Loucy (cell line): ENCODE results near the gene PABPC1L2A.
"Not testable (repeated sequence)": the region's sequence is repeated elsewhere in the genome, so short reads cannot be mapped to it uniquely, and the experiment has no call there.

Source experiments
- H2AFZ ChIP-seq: fragments of 200-600 bp; sonication (generic); 2 replicates; pipeline ENCODE4 v1.6.0; 2016; ENCODE audit warnings: antibody characterized with exemption, mild to moderate bottlenecking, low read length, moderate library complexity
- H3F3A ChIP-seq: fragments of 200-600 bp; 2 replicates; pipeline ENCODE4 v1.6.0; 2016; ENCODE audit warnings: antibody characterized with exemption, low read depth, mild to moderate bottlenecking
- H3K27me3 ChIP-seq: fragments of 200-600 bp; sonication (generic); 2 replicates; pipeline ENCODE4 v1.6.1; 2014; ENCODE audit warnings: low read length, mild to moderate bottlenecking; ENCODE audit not compliant: insufficient read depth, poor library complexity, severe bottlenecking
- H3K36me3 ChIP-seq: fragments of 200-600 bp; sonication (generic); 2 replicates; pipeline ENCODE4 v1.6.1; 2016; ENCODE audit warnings: low read length; ENCODE audit not compliant: insufficient read depth
- H3K4me1 ChIP-seq: fragments of 200-600 bp; sonication (generic); 2 replicates; pipeline ENCODE4 v1.5.1; 2014; ENCODE audit warnings: low read length, mild to moderate bottlenecking; ENCODE audit not compliant: insufficient read depth, poor library complexity, severe bottlenecking
- H3K4me2 ChIP-seq: fragments of 200-600 bp; sonication (generic); 2 replicates; pipeline ENCODE4 v1.6.0; 2014; ENCODE audit warnings: antibody characterized with exemption, low read length, low read depth, mild to moderate bottlenecking; ENCODE audit not compliant: poor library complexity, severe bottlenecking
- H3K4me3 ChIP-seq: fragments of 200-600 bp; sonication (generic); 2 replicates; pipeline ENCODE4 v1.5.1; 2014; ENCODE audit warnings: low read length, mild to moderate bottlenecking, mixed read lengths; ENCODE audit not compliant: poor library complexity, severe bottlenecking
- H3K79me2 ChIP-seq: fragments of 200-600 bp; sonication (generic); 2 replicates; pipeline ENCODE4 v1.6.1; 2014; ENCODE audit warnings: low read length; ENCODE audit not compliant: insufficient read depth
- H3K9ac ChIP-seq: fragments of 200-600 bp; sonication (generic); 2 replicates; pipeline ENCODE4 v1.6.0; 2014; ENCODE audit warnings: mild to moderate bottlenecking, low read depth, low read length, moderate library complexity; ENCODE audit not compliant: poor library complexity, severe bottlenecking
- H3K9me2 ChIP-seq: fragments of 200-600 bp; sonication (generic); replicated peaks from 2 replicates; pipeline ENCODE4 v1.6.1; 2016; ENCODE audit warnings: low read depth, low read length, mixed read lengths
- H3K9me3 ChIP-seq: fragments of 200-600 bp; sonication (generic); 2 replicates; pipeline ENCODE4 v1.6.1; 2014; ENCODE audit warnings: mild to moderate bottlenecking, antibody characterized with exemption, low read length, low read depth; ENCODE audit not compliant: insufficient read depth
- H4K20me1 ChIP-seq: fragments of 200-600 bp; sonication (generic); 2 replicates; pipeline ENCODE4 v1.6.0; 2014; ENCODE audit warnings: antibody characterized with exemption, low read length, mild to moderate bottlenecking; ENCODE audit not compliant: insufficient read depth, poor library complexity, severe bottlenecking
- CTCF ChIP-seq: fragments of 200-600 bp; sonication (generic); conservative IDR thresholded peaks from 2 replicates; pipeline ENCODE4 v1.5.1; 2014; ENCODE audit warnings: mild to moderate bottlenecking, antibody characterized with exemption, low read length
- EZH2phosphoT487 ChIP-seq: fragments of 200-600 bp; IDR thresholded peaks from 2 replicates; pipeline ENCODE4 v1.6.1; 2018; ENCODE audit warnings: antibody characterized with exemption, mild to moderate bottlenecking, moderate library complexity, borderline replicate concordance

The PABPC1L2A gene

GRCh38 chrX:73069365-73070035 lies 9.8 kb downstream of the PABPC1L2A start:
- Histone ChIP-seq H3K36me3 (no peaks in the 10 kb centered on the region), H3K9ac (no peak overlapping the region), H3K4me3 (no peak overlapping the region), H4K20me1 (no peaks in the 10 kb centered on the region), H2AFZ (no peak overlapping the region), H3K79me2 (no peaks in the 10 kb centered on the region), H3K4me1 (no peaks in the 10 kb centered on the region), H3K9me3 (no peaks in the 10 kb centered on the region), H3K4me2 (no peak overlapping the region), H3K9me2 (no peaks in the 10 kb centered on the region), H3K27me3 (no peaks in the 10 kb centered on the region), H3F3A (no peaks in the 10 kb centered on the region)
- TF ChIP-seq CTCF = no peak
- TF ChIP-seq EZH2phosphoT487 = no peak

- no peak overlapping the region for H3K4me2 ChIP-seq
- no peaks in the 10 kb centered on the region for H3K36me3 ChIP-seq
- H3K4me1 ChIP-seq = no peaks in the 10 kb centered on the region
- H3K4me3 ChIP-seq = no peak overlapping the region
- H3K27me3 ChIP-seq = no peaks in the 10 kb centered on the region
- H4K20me1 ChIP-seq = no peaks in the 10 kb centered on the region
- TF ChIP-seq EZH2phosphoT487 = no peak
- TF ChIP-seq CTCF = no peak
- no peak overlapping the region for H3K9ac ChIP-seq
- no peak overlapping the region for H2AFZ ChIP-seq
- no peaks in the 10 kb centered on the region for H3K9me3 ChIP-seq
- H3K79me2 ChIP-seq = no peaks in the 10 kb centered on the region
- H3K9me2 ChIP-seq = no peaks in the 10 kb centered on the region
- no peaks in the 10 kb centered on the region for H3F3A ChIP-seq
These were observed 10.6 kb downstream of the PABPC1L2A start for GRCh38 chrX:73068467-73069364.

GRCh38 chrX:73067761-73068466 lies 11.4 kb downstream of the PABPC1L2A start:
- H3K4me2 ChIP-seq = not testable (repeated sequence)

More at GRCh38 chrX:73067761-73068466, 11.4 kb downstream of the PABPC1L2A start:
- not testable (repeated sequence) for H3K9me2 ChIP-seq, H3K79me2 ChIP-seq, H4K20me1 ChIP-seq, H3K4me3 ChIP-seq, H2AFZ ChIP-seq, H3K27me3 ChIP-seq, H3K9ac ChIP-seq, H3K9me3 ChIP-seq, H3K36me3 ChIP-seq, H3F3A ChIP-seq, H3K4me1 ChIP-seq
